Effector memory CD4-positive, alpha-beta T cell (primary cell): ENCODE measurements around the gene ZNF705A.
"Not testable (repeated sequence)": the region's sequence is repeated elsewhere in the genome, so short reads cannot be mapped to it uniquely, and the experiment has no call there.

ENCODE experiments used
- DNase-seq, 3 donors: peaks; one replicate each; pipeline ENCODE4 v3.0.0-alpha.2; 2020
- H3K27ac ChIP-seq: 2 replicates; pipeline ENCODE4 v1.7.0; 2013; ENCODE audit warnings: mild to moderate bottlenecking, low read length, moderate library complexity; ENCODE audit not compliant: insufficient read depth, poor library complexity, severe bottlenecking
- H3K27me3 ChIP-seq: replicated peaks from 2 replicates; pipeline ENCODE4 v1.7.0; 2013; ENCODE audit warnings: mild to moderate bottlenecking, low read length; ENCODE audit not compliant: insufficient read depth, control insufficient read depth, poor library complexity, severe bottlenecking
- H3K36me3 ChIP-seq: 2 replicates; pipeline ENCODE4 v1.7.0; 2013; ENCODE audit warnings: mild to moderate bottlenecking, low read length, moderate library complexity; ENCODE audit not compliant: control insufficient read depth, insufficient read depth
- H3K4me1 ChIP-seq: 2 replicates; pipeline ENCODE4 v1.7.0; 2013; ENCODE audit warnings: low read length, mild to moderate bottlenecking; ENCODE audit not compliant: control insufficient read depth, insufficient read depth, poor library complexity, severe bottlenecking
- H3K4me3 ChIP-seq: 2 replicates; pipeline ENCODE4 v1.7.0; 2013; ENCODE audit warnings: low read length, low read depth, mild to moderate bottlenecking; ENCODE audit not compliant: insufficient read depth, poor library complexity, severe bottlenecking
- H3K9me3 ChIP-seq: 2 replicates; pipeline ENCODE4 v1.7.0; 2013; ENCODE audit warnings: mild to moderate bottlenecking, low read length, moderate library complexity; ENCODE audit not compliant: control insufficient read depth

Gene ZNF705A

GRCh38 chr12:8226355-8226754 lies 69.5 kb downstream of the ZNF705A start:
- Histone ChIP-seq H3K27me3 (no peaks in the 10 kb centered on the region), H3K27ac (no peak overlapping the region), H3K36me3 (no peaks in the 10 kb centered on the region), H3K9me3 (no peaks in the 10 kb centered on the region), H3K4me3 (no peak overlapping the region), H3K4me1 (no peaks in the 10 kb centered on the region)
- no peak for DNase-seq

DNA sequence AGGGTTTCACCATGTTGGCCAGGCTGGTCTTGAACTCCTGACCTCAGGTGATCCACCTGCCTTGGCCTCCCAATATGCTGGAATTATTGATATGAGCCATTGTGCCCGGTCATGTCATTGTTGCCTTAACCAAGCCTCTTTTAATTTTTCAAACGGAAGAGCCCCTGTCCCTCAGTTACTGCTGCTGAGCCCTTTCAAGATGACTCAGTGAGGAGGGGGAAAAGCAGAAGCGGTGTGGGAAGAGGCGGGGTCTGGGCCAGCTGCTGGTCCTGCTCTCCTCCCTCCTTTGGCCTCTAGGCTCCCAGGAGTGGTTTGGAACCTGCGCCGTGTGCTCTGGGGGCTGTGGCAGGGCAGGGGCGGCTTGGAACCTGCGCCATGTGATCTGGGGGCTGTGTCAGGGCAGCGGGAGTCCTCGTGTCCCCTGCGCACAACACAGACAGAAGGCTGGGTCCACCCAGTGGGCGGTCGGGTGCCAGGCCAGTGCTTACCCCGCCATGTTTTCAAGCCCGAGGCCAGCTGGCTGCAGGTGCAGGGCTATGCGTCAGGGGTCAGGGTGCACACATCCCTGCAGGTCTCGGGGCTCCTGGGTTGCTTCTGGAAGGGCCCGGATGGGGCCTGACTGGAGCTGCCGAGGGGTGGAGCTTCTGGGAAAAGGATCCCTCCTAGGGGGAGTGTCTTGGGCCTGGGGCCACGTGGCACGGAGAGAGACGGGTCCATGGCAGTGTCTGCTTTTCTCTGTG lies 70.3 kb downstream of the ZNF705A start, which contains the start of gene FAM90A1:
TSS of gene FAM90A1 (minus strand) at position 627 of the 740 bp plus-strand sequence. CDS start 2,786 bp downstream, outside the sequence.
- not testable (repeated sequence) for DNase-seq, H3K4me3 ChIP-seq, H3K27ac ChIP-seq

GRCh38 chr12:8227732-8228077 lies 70.9 kb downstream of the ZNF705A start:
- not testable (repeated sequence) for H3K36me3 ChIP-seq, H3K27me3 ChIP-seq, H3K27ac ChIP-seq, DNase-seq, H3K4me3 ChIP-seq, H3K4me1 ChIP-seq, H3K9me3 ChIP-seq

More for the DNA sequence above, 70.3 kb downstream of the ZNF705A start, which contains the start of gene FAM90A1:
- H3K4me1 ChIP-seq, H3K9me3 ChIP-seq, H3K36me3 ChIP-seq, H3K27me3 ChIP-seq: not testable (repeated sequence)

DNA sequence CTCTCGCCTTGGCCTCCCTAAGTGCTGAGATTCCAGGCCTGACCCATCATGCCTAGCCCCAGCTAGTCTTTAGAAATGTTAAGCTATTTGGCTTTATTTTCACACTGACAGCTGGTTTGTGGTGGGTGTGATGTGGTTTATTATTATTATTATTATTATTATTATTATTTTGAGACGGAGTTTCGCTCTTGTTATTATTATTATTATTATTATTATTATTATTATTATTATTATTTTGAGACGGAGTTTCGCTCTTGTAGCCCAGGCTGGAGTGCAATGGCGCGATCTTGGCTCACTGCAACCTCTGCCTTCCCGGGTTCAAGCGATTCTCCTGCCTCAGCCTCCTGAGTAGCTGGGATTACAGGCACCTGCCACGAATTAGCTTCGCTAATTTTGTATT lies 71.8 kb downstream of the ZNF705A start:
- H3K36me3 ChIP-seq, H3K27ac ChIP-seq, H3K9me3 ChIP-seq, H3K4me1 ChIP-seq, H3K27me3 ChIP-seq, DNase-seq, H3K4me3 ChIP-seq: not testable (repeated sequence)

GRCh38 chr12:8229486-8229885 lies 72.7 kb downstream of the ZNF705A start:
- not testable (repeated sequence) for H3K4me3 ChIP-seq, H3K27ac ChIP-seq, H3K9me3 ChIP-seq

More at GRCh38 chr12:8229486-8229885, 72.7 kb downstream of the ZNF705A start:
- not testable (repeated sequence) for DNase-seq, H3K27me3 ChIP-seq, H3K4me1 ChIP-seq, H3K36me3 ChIP-seq
